SU-DHL-6 (cell line): Measurements from ENCODE around the gene MYORG.

Experiments
- EZH2phosphoT487 ChIP-seq: fragments of 200-600 bp; sonication (generic), shearing (Covaris generic); conservative IDR thresholded peaks from 2 replicates; pipeline ENCODE4 v1.6.1; 2018; ENCODE audit warnings: mild to moderate bottlenecking, antibody characterized with exemption, low read length, moderate library complexity, mixed read lengths
- TF ChIP-seq, protein P1 (sequence below): fragments of 200-600 bp; sonication (generic); IDR thresholded peaks from one replicate; pipeline ENCODE4 v1.5.1; 2017; ENCODE audit warnings: antibody characterized with exemption, mild to moderate bottlenecking, low read length, moderate library complexity; ENCODE audit not compliant: insufficient read depth, poor library complexity, severe bottlenecking

DNA sequence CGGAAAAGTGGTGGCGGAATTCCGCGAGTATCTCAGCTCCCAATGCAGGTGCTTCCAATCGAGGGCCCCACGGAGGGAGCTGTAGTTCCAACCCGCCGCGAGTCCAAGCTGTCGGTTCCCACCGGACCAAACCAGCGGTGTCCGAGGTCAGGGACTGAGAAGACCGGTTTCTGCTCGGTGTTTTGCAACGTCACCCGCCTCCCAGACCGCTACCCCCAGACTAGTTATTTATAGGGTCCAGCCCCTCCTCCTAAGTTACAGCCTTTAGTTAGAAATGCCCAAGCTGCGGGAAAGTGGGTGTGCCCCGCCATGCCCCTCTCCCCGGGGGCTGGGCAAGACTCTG, 677 bp upstream of the MYORG start:
- TF ChIP-seq, protein P1, sequence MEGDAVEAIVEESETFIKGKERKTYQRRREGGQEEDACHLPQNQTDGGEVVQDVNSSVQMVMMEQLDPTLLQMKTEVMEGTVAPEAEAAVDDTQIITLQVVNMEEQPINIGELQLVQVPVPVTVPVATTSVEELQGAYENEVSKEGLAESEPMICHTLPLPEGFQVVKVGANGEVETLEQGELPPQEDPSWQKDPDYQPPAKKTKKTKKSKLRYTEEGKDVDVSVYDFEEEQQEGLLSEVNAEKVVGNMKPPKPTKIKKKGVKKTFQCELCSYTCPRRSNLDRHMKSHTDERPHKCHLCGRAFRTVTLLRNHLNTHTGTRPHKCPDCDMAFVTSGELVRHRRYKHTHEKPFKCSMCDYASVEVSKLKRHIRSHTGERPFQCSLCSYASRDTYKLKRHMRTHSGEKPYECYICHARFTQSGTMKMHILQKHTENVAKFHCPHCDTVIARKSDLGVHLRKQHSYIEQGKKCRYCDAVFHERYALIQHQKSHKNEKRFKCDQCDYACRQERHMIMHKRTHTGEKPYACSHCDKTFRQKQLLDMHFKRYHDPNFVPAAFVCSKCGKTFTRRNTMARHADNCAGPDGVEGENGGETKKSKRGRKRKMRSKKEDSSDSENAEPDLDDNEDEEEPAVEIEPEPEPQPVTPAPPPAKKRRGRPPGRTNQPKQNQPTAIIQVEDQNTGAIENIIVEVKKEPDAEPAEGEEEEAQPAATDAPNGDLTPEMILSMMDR, result no peak
- no peak for TF ChIP-seq EZH2phosphoT487
